Activated naive CD8-positive, alpha-beta T cell treated with anti-CD3 and anti-CD28 coated beads for 36 hours (primary cell): ENCODE measurements around the gene TAMM41. TPM values are rescaled to one million over a fixed set of nuclear protein-coding genes. Genes with fewer than 3 reads are reported as not detected.
"Not testable (repeated sequence)": the region's sequence is repeated elsewhere in the genome, so short reads cannot be mapped to it uniquely, and the experiment has no call there.

Experiments
- DNase-seq: peaks from one replicate; pipeline ENCODE4 v3.0.0; 2021
- H3K27ac Mint-ChIP-seq: one replicate; pipeline ENCODE4 v1.8.0; 2022; ENCODE audit warnings: mild to moderate bottlenecking, moderate library complexity, mixed read lengths
- H3K27me3 Mint-ChIP-seq: one replicate; pipeline ENCODE4 v1.8.0; 2022; ENCODE audit warnings: mild to moderate bottlenecking, mixed read lengths
- H3K36me3 Mint-ChIP-seq: one replicate; pipeline ENCODE4 v1.8.0; 2021; ENCODE audit warnings: mild to moderate bottlenecking, mixed read lengths
- H3K4me1 Mint-ChIP-seq: one replicate; pipeline ENCODE4 v1.8.0; 2021; ENCODE audit warnings: mixed read lengths
- H3K4me3 Mint-ChIP-seq: one replicate; pipeline ENCODE4 v1.8.0; 2022; ENCODE audit warnings: mild to moderate bottlenecking, moderate library complexity, mixed read lengths
- H3K9me3 Mint-ChIP-seq: one replicate; pipeline ENCODE4 v1.8.0; 2022; ENCODE audit warnings: mixed read lengths
- total RNA-seq, 2 experiments: library from RNA; stranded (reverse); gene quantifications; one replicate each; pipeline ENCODE4 v1.2.3, GENCODE V29; 2021

Gene TAMM41, protein sequence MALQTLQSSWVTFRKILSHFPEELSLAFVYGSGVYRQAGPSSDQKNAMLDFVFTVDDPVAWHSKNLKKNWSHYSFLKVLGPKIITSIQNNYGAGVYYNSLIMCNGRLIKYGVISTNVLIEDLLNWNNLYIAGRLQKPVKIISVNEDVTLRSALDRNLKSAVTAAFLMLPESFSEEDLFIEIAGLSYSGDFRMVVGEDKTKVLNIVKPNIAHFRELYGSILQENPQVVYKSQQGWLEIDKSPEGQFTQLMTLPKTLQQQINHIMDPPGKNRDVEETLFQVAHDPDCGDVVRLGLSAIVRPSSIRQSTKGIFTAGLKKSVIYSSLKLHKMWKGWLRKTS
- 10 to 100 TPM; 26.9 to 27.4 TPM for total RNA-seq

DNA sequence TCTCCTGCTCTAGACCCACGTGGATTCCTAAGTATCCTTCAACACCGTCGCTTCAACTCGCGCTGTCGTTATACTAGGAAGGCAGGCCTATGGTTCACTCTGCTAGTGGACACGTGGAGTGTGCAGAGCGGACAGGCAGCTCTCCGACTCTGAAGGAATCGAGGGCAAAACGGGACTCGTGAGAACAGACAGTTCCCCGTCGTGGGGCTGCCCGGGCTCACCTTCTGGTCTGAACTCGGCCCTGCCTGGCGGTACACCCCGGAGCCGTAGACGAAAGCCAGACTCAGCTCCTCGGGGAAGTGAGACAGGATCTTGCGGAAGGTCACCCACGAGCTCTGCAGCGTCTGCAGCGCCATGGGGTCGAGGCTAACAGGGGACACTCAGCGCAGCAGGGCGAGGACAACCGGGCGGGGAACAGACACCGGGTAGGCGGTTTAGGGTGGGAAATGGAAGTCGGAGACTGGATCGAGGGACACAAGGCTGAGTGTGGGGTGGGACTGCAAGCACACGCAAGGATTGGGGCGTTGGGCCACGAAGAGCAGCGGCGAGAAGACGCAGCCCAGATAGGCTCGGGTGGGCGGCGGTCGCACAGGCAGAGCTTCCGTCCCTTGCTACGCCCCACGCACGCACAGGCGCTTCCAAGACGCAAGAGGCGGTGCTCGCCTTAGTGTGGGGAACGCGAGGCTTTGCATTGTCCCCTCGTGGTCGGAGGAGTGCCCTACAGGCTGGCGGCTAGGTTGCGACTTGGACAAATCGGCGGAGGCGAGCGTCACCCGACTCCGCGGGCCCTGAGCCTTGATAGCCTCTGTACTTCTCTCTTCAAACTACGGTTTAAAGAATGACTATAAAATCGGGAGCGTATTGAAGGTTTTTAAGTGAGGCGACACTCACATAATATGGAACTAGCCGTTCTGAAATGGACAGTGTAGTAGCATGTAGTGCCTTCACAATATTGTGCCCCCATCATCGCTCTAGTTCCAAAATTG, at the start of gene TAMM41:
TAMM41 (minus strand) TSS at position 605 of the 986 bp plus-strand sequence; CDS start at position 356, 249 bp downstream.
- Mint-ChIP-seq H3K4me3 (peak within 1 kb of the TSS; percentile 99), H3K4me1 (peaks cover 31% of the 10 kb centered on the region), H3K27ac (peak within 1 kb of the TSS; percentile 98), H3K36me3 (peaks cover 33% of the 10 kb centered on the region), H3K9me3 (no peaks in the 10 kb centered on the region), H3K27me3 (no peaks in the 10 kb centered on the region)
- peak; percentile 90 for DNase-seq

DNA sequence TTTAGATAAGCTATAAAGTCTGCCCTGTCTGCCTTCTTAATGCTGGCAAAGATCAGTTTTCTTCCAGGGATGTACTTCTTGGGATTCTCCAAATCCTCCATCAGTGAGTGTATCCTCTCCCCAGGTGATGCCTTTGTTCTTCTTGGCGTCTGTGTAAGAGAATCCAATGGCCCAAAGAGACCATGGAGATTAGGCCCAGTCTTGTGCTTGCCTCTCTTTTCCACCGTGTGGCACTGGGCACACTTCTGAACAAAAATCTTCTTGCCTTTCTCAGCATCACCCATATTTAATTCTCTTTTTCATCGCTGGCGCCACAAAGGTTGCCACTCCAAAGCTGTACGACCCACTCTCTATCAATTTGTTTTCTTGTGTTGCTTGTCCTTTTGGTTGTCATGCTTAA, 32.2 kb upstream of the TAMM41 start:
- no peak for DNase-seq
- H3K4me1 Mint-ChIP-seq: no peaks in the 10 kb centered on the region
- H3K27ac Mint-ChIP-seq: no peak overlapping the region
- peaks cover 13% of the 10 kb centered on the region for H3K27me3 Mint-ChIP-seq
- H3K36me3 Mint-ChIP-seq: no peaks in the 10 kb centered on the region
- H3K9me3 Mint-ChIP-seq: no peaks in the 10 kb centered on the region
- no peak overlapping the region for H3K4me3 Mint-ChIP-seq

DNA sequence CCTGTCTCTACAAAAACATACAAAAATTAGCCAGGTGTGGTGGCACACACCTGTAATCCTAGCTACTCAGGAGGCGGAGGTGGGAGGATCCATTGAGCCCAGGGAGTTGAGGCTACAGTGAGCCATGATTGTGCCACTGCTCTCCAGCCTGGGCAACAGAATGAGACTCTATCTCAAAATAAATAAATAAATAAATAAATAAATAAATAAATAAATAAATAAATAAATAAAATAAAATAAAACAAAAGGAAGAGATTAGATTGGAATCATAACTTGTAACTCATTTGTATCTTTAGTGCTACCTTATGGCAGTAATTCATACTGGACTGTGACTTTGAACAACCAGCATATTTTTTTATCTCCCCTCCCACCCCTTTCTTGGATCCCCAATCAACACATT, 28.0 kb upstream of the TAMM41 start:
- DNase-seq, H3K36me3 Mint-ChIP-seq, H3K4me1 Mint-ChIP-seq, H3K4me3 Mint-ChIP-seq, H3K27ac Mint-ChIP-seq, H3K9me3 Mint-ChIP-seq: not testable (repeated sequence)
- peaks cover 13% of the 10 kb centered on the region for H3K27me3 Mint-ChIP-seq

DNA sequence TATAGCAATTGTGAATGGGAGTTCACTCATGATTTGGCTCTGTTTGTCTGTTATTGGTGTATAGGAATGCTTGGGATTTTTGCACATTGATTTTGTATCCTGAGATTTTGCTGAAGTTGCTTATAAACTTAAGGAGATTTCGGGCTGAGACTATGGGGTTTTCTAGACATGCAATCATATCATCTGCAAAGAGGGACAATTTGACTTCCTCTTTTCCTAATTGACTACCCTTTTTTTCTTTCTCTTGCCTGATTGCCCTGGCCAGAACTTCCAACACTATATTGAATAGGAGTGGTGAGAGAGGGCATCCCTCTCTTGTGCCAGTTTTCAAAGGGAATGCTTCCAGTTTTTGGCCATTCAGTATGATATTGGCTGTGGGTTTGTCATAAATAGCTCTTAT, 17.1 kb upstream of the TAMM41 start:
- DNase-seq, H3K4me1 Mint-ChIP-seq, H3K27ac Mint-ChIP-seq, H3K9me3 Mint-ChIP-seq, H3K4me3 Mint-ChIP-seq, H3K36me3 Mint-ChIP-seq: not testable (repeated sequence)
- peaks cover 22% of the 10 kb centered on the region for H3K27me3 Mint-ChIP-seq

DNA sequence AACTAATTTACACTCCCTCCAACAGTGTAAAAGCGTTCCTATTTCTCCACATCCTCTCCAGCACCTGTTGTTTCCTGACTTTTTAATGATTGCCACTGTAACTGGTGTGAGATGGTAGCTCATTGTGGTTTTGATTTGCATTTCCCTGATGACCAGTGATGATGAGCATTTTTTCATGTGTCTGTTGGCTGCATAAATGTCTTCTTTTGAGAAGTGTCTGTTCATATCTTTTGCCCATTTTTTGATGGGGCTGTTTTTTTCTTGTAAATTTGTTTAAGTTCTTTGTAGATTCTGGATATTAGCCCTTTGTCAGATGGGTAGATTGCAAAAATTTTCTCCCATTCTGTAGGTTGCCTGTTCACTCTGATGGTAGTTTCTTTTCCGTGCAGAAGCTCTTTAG, 15.9 kb upstream of the TAMM41 start:
- H3K4me3 Mint-ChIP-seq, H3K27ac Mint-ChIP-seq, DNase-seq, H3K36me3 Mint-ChIP-seq, H3K4me1 Mint-ChIP-seq, H3K9me3 Mint-ChIP-seq: not testable (repeated sequence)
- H3K27me3 Mint-ChIP-seq: peaks cover 25% of the 10 kb centered on the region

DNA sequence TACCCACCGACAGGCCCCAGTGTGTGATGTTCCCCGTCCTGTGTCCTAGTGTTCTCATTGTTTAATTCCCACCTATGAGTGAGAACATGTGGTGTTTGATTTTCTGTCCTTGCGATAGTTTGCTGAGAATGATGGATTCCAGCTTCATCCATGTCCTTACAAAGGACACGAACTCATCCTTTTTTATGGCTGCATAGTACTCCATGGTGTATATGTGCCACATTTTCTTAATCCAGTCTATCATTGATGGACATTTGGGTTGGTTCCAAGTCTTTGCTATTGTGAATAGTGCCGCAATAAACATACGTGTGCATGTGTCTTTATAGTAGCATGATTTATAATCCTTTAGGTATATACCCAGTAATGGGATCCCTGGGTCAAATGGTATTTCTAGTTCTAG, 15.5 kb upstream of the TAMM41 start:
- not testable (repeated sequence) for H3K36me3 Mint-ChIP-seq, H3K4me1 Mint-ChIP-seq, DNase-seq, H3K9me3 Mint-ChIP-seq, H3K4me3 Mint-ChIP-seq, H3K27ac Mint-ChIP-seq
- peaks cover 25% of the 10 kb centered on the region for H3K27me3 Mint-ChIP-seq

DNA sequence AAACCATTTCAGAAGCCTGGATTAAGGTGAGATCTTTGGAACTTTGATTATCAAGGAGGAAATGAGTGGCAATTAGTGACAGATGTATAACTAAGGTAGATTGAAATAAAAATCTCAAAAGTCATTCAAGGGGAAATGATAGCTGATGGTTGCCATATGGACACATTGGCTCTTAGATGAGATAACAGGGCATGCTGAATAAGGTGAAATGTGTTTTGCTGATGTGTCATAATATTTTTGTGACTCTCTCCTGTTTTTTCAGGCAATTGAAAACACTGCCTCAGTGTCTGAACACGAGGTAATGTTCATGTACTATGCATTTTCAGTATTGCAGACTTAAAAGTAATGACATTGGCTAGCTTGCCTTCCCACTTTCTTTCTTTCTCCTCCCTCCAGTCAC, 13.5 kb upstream of the TAMM41 start:
- peaks cover 28% of the 10 kb centered on the region for H3K27me3 Mint-ChIP-seq
- DNase-seq, H3K36me3 Mint-ChIP-seq, H3K4me1 Mint-ChIP-seq, H3K27ac Mint-ChIP-seq, H3K9me3 Mint-ChIP-seq, H3K4me3 Mint-ChIP-seq: not testable (repeated sequence)

DNA sequence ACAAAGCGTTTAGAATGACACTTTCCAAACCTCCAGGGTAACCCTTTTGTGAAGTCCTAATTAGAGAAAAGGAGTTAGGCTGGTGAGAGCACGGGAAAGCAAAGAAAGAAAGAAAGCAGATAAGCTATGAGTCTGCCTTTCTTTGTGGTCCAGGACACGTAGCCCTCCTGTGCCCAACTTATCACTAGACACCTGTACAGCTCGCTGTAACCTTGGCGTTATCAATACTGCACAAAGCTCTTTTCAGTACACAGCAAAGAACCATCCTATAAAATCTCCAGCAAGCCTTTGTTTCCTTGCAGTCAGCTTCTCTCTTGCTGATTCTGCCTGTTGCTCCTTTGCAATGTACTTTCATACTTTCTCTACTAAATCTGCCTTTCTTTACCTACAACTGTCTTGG, 6.8 kb upstream of the TAMM41 start:
- H3K27me3 Mint-ChIP-seq: peaks cover 5% of the 10 kb centered on the region
- H3K9me3 Mint-ChIP-seq: no peaks in the 10 kb centered on the region
- H3K4me3 Mint-ChIP-seq: no peak overlapping the region
- DNase-seq: no peak
- H3K36me3 Mint-ChIP-seq: no peaks in the 10 kb centered on the region
- peaks cover 2% of the 10 kb centered on the region for H3K4me1 Mint-ChIP-seq
- H3K27ac Mint-ChIP-seq: no peak overlapping the region

DNA sequence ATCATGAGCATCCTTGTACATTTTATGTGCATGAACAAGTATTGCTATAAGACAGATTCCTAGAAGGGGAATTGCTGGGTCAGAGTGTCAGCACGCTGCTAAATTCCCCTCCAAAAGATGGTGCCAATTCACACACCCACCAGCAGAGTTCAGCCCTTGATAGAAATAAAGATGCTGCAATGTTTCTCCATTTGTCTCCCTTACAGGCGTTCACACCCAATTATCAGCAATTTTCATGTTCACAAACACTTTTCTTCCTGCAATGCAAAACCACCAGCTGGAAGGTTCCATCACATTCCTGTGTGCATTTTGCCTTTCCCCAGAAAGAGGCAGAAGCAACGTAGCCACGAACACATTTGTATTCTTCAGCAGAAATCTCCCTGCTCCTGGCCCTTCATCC, 3.3 kb upstream of the TAMM41 start:
- H3K27me3 Mint-ChIP-seq: no peaks in the 10 kb centered on the region
- no peak overlapping the region for H3K4me3 Mint-ChIP-seq
- H3K36me3 Mint-ChIP-seq: peaks cover 10% of the 10 kb centered on the region
- DNase-seq: no peak
- no peak overlapping the region for H3K27ac Mint-ChIP-seq
- H3K9me3 Mint-ChIP-seq: no peaks in the 10 kb centered on the region
- peaks cover 16% of the 10 kb centered on the region for H3K4me1 Mint-ChIP-seq

DNA sequence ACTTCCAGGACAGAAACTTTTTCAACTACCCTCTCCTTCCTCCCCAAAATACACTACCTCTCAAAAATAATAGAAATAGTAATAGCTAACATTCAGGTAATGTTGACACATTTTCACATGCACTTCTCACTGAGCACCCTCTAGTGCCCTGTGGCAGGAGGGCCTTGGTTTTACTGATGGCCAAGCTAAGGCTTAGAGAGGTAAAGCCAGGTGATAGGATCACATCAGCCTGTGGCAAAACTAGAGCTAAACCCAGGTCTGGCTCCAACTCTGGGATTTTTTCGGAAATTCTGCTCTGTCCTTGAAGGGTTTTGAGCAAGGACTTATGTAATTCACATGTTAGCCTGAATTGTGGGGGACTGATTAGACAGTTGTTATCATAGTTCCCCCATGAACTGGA, 922 bp upstream of the TAMM41 start:
- H3K27me3 Mint-ChIP-seq: no peaks in the 10 kb centered on the region
- peaks cover 28% of the 10 kb centered on the region for H3K36me3 Mint-ChIP-seq
- peaks cover 29% of the 10 kb centered on the region for H3K4me1 Mint-ChIP-seq
- no peaks in the 10 kb centered on the region for H3K9me3 Mint-ChIP-seq
- peak overlapping the region; percentile 98 for H3K27ac Mint-ChIP-seq
- peak overlapping the region; percentile 99 for H3K4me3 Mint-ChIP-seq
- DNase-seq: no peak

DNA sequence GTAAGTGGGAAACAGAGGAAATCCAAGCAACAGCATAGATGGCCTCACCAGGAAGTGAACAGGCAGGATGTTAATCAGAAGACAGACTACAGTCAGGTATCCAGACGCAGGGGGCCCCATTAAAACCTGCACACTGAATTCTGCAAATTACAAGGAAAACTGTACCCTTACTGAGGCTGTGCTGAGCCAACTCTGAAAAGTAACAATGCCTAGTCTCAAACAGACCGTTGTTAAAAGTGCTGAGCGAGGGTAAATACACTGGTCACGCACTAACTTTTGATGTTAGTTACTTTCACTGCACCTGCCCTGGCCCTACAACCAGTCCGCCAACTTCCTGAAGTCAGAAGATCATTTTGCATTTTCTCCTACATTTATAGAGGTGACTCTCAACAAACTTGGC, 1.0 kb downstream of the TAMM41 start:
- H3K4me3 Mint-ChIP-seq: peak overlapping the region; percentile 99
- H3K27me3 Mint-ChIP-seq: no peaks in the 10 kb centered on the region
- peak overlapping the region; percentile 98 for H3K27ac Mint-ChIP-seq
- H3K36me3 Mint-ChIP-seq: peaks cover 34% of the 10 kb centered on the region
- H3K4me1 Mint-ChIP-seq: peaks cover 31% of the 10 kb centered on the region
- DNase-seq: no peak
- H3K9me3 Mint-ChIP-seq: no peaks in the 10 kb centered on the region

DNA sequence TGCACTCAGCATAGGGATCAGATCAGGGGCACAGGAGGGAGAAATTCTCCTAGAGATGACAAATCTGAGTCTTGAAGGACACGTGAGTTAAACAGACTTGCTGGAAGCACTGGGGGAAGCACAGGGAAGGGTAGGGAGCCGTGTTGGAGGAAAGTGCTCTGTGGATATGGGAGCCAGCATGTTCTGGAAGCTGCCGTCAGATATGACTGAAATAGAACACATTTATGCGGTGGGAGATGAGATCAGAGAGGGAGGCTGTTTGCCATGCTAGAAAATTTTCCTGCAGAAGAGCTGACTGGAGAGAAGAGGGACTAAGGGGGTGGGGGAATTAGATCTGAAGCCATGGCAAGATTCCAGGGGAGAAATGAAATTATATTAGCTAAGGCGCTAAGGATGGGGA, 1.8 kb downstream of the TAMM41 start:
- Mint-ChIP-seq H3K27ac (peak overlapping the region; percentile 67), H3K27me3 (no peaks in the 10 kb centered on the region), H3K4me1 (peaks cover 29% of the 10 kb centered on the region), H3K4me3 (peak overlapping the region; percentile 99), H3K36me3 (peaks cover 41% of the 10 kb centered on the region), H3K9me3 (no peaks in the 10 kb centered on the region)
- no peak for DNase-seq

DNA sequence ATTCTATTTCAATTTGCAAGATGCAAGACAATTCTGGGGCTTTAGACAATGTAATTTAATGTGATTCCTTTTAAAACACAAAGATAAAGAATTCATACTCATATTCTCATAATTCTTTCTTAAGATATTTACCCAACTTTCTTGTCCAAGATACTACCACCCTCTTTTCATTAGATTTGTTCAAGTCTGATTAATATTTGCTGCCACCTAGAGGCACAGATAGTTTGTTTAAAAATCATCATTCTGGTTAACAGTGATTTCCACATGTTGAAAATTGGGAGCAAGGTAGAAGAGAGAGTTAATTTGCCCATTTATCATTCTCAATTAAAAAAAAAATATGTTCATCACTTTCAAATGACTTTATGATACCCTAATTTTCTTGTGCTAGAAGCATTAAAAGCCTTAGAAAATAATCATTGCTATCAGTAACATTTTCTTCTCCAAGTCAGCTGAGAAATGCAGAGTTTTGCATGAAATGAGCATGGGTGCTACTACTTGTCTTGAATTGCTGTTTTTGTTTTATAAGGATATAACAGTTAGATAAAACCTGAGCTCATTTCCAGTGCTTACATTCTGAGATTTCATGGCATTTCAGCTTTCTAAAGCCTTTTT, 11.6 kb downstream of the TAMM41 start:
- no peaks in the 10 kb centered on the region for H3K9me3 Mint-ChIP-seq
- H3K36me3 Mint-ChIP-seq: peaks cover 24% of the 10 kb centered on the region
- no peak overlapping the region for H3K4me3 Mint-ChIP-seq
- no peaks in the 10 kb centered on the region for H3K4me1 Mint-ChIP-seq
- no peak overlapping the region for H3K27ac Mint-ChIP-seq
- DNase-seq: no peak
- no peaks in the 10 kb centered on the region for H3K27me3 Mint-ChIP-seq

DNA sequence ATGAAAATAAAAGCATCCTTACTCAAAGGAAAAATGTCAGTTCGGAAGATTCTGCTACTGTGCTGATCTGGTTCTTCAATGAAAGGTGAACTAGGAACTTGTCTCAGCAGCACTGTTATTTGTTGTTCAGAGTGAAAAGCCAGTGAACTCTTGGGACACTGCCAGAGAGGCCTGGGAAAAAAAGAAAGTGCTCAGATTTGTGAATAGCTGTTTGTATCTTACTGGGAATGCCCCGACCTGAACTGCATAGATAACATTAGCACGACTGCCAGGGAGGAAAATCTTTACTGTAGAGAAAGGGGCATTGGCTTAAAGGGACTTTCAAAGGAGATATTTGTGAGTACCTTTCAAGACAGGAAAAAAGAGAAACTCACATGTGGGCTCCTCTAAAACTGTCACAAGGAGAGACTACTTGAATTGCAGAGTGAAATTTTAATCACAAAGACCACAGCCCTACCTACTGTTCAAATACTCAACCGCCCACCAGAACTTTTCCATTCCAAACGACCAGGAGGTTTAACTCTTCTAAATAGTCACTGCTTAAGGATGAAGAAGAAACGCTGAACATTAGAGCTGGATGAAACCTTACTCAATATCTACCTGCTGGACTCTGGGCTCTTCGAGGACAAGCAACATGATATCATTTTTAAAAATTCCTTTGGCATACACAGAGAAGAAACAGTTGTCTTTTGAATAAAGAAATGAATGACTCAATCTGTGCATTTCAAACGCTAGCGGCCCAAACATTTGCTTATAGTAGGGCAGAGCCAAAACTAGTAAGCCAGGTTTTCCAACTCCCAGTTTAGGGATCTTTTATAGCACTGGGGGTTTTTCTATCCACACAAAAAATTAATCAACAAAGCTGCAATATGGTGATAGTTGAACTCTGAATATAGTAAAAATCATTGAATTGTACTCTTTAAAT, 13.4 kb downstream of the TAMM41 start:
- H3K4me1 Mint-ChIP-seq: no peaks in the 10 kb centered on the region
- no peak overlapping the region for H3K27ac Mint-ChIP-seq
- peaks cover 28% of the 10 kb centered on the region for H3K36me3 Mint-ChIP-seq
- no peak for DNase-seq
- H3K9me3 Mint-ChIP-seq: no peaks in the 10 kb centered on the region
- H3K4me3 Mint-ChIP-seq: no peak overlapping the region
- no peaks in the 10 kb centered on the region for H3K27me3 Mint-ChIP-seq
